HG03139 (cell line): ENCODE measurements around the gene JUND.

ENCODE experiments used
- ATAC-seq: cut with Tn5 transposase; IDR thresholded peaks from one replicate; pipeline ENCODE4 v1.9.1; 2021; ENCODE audit not compliant: unreplicated experiment

The JUND gene

GRCh38 chr19:18249834-18250233 is 31.6 kb downstream of the JUND start:
- ATAC-seq: no peak

GRCh38 chr19:18245297-18245696 is 36.1 kb downstream of the JUND start:
- no peak for ATAC-seq

DNA sequence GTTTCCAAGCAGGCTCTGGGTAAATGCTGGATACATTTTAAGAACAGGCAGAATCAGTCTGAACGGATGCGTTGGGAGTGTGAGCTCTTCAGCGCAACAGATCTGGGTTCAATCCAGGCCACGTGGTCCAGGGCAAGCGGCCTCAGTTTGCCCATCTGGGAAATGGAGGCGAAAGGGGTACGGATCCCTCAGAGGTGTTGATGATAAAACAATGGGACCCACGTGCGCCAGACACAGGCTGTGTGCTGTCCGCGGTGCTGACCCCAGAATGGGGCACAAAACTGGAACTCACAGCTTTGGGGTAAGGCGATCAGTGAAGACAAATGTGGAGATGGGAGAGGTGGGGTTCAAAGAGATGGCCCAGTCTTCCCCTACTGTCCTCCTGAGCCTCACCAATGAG is 42.1 kb downstream of the JUND start:
- ATAC-seq: no peak

- no peak for ATAC-seq
Measured at GRCh38 chr19:18234194-18234593, 47.2 kb downstream of the JUND start.

DNA sequence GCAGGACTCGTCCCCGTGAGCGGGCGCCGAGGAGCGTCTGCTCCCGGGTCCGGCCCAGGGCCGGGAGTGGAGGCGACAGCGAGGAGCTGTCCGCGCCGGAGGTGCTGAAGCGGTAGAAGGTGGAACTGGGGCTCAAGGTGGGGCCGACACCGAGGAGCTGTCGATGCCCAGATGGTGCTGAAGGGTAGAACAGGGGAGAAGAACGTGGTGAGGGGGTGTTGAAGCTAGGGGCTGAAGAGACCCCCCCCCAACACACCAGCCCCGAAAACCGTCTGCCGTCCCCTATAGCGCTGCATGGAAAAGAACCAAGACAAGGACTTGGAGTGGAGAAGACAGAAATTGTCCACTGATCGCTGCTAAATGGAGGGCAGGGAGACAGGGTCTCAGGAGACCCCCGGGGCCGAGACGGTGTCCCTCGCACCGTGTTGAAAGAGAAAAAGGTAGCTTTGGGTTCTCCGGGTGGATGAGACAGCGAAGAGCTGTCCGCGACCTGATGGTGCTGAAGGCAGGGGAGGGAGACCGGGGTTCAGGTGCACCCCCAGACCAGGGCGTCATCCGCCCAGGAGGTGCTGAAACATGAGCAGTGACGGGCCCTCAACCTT is 48.1 kb downstream of the JUND start:
- ATAC-seq: no peak

DNA sequence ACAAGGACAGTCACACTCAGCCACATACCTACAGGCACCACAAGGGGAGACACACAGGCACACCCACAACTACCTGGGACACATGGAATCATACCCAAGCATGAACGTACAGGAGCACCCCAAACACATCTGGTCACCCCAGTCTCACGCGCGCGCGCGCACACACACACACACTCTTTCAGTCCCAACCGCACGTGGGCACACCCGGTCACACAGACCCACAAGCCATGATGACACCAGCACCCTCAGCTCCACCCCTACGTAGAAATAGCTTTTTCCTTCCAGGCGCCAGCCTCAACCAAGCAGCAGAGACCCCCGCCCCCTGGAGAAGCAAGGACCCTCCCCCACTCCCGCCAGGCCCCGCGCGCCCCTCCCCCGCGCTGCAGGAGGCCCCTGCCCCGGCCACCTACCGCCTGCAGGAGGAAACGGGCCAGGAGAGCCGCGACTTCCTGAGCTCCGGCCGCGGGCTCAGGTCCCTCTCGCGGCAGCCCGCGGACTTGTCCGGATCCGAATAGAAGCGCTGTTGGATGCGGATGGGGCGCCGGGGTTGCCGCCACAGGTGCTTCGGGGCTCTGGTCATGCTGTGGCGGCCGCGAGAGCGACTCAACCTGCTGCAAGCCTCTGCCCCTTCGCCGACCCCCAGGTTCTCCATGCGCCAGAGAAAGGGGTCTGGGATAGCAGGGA is 48.7 kb downstream of the JUND start:
- ATAC-seq: no peak

- ATAC-seq: no peak
Measured at GRCh38 chr19:18231775-18232174, 49.6 kb downstream of the JUND start.

DNA sequence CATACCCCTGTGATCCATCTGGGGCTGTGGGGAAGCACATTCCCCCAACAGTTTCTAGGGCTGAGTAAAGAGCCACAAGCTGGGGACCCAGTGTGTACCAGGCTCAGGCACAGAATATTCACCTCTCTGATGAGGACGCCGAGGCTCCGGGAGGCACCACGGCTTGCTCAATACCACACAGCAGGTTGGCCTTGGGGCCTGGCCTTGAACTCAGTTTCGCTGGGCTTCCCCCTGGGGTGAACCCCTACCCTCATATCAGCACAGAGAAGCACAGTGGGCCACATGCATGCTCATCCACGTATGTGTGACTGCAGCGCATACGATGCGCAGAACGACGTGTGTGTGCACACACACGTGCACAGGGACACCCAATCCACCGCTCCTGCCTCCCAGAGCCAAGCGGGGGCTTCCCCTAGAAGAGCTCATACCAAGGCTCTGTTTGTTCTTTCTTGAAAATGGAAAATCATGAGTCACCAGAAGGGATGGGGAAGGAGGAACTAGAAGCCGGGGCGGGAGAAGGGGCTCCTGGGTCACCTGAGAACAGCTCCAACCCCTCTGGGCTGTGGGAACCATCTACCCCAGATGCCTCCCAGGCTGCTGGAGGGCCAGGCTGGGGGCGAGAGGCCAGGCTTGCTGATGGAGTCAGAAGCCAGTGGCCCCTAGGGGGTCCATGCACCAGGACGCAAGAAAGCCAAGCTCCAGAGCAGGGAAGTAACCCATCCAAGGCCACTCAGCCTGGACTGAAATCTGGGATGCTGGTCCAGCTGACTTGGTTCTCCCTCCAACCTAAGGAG is 50.3 kb downstream of the JUND start:
- ATAC-seq: no peak

DNA sequence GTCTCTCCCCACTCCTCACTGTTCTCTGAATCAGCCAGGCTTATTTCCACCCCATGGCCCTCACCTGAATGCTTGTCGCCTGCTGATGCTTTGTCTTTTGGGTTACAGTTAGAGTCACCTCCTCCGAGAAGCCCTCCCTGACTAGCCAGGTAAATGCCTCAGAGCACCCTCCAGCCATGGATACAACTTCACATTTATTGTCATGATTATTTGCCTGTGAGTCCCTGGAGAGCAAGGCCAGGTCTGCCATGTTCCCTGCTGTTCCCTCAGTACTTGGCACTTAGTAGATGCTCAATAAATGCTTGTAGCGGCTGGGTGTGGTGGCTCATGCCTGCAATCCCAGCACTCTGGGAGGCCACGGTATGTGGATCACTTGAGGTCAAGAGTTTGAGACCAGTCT is 51.5 kb downstream of the JUND start:
- no peak for ATAC-seq
